Frontal cortex (tissue), 4 donors: ENCODE measurements around the gene MRTO4. TPM values are rescaled to one million over a fixed set of nuclear protein-coding genes. Genes with fewer than 3 reads are reported as not detected.

Source experiments
- DNase-seq, 2 donors: peaks; one replicate each; pipeline ENCODE4 v3.0.0; 2012; ENCODE audit warnings: low spot score in 2 of 2
- FAIRE-seq: peaks from 2 replicates; lab custom pipeline; 2012; peaks lifted over from hg19 to GRCh38; lab: Jason Lieb, UNC
- small RNA-seq: library from RNA; depleted of rRNA; stranded (forward); fragments of <200 nt; gene quantifications from one replicate; pipeline ENCODE3, GENCODE V24; 2014
- total RNA-seq: library from RNA; depleted of rRNA; stranded (reverse); fragments of >200 nt; gene quantifications from one replicate; pipeline ENCODE4 v1.2.3, GENCODE V29; 2014
- donor health status: control.
- donor health status: control.
- donor health status: control.

Gene MRTO4
- total RNA-seq, 1 donor from 2014 or later, result 31.8 TPM

DNA sequence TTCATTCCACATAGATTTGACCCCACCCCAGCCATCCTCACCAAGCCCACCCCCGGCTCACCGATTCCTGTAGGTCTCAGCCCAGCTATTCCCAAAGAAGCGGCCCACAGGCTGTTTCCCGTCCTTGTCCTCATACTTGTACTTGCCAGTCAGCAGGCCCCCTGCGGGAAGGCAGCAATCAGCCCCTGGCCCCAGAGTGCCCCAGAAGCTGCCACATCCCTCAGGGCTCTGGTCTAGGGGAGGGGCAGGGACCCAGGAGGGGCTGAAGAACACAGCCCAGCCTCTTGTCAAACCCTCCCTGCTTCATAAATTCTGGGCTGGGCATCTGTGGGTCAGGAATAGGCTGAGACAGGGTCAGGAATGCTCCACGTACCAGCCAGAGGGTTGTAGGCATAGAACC, 55.3 kb downstream of the MRTO4 start:
- no peak for DNase-seq
- FAIRE-seq, result no peak

DNA sequence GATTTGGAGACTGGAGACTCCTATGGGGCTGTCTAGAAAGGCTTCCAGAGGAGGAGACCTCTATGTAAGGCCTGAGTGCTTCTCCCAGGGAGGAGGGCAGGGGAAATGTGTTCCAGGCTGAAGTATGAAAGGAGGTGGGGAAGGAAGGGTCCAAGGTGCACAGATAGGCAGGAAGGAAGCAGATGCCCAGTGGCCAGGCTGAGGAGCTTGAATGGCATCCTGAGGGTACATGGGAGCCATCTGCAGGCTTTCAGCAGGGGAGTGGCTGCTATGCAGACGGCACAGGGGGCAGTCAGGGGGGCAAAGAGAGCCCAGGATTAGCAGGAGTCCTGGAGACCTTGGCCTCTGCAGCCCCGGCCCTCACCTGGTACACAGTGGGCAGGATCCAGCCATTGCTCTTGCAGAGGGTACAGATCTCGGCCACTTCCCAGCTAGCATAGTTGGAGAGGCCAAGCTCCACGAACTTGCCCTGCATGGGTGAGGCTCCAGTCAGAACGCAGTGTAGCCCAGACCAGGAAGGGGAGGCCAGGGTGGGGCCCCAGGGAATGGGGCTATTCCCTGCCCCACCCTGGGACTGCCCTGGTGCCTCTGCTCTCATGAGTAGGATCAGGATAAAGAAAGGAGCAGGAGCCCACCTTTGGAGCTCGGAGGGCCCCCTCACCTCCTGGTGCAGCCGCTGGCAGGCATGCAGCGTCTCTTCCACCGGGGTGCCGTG, 56.3 kb downstream of the MRTO4 start:
- DNase-seq, result no peak
- no peak for FAIRE-seq

DNA sequence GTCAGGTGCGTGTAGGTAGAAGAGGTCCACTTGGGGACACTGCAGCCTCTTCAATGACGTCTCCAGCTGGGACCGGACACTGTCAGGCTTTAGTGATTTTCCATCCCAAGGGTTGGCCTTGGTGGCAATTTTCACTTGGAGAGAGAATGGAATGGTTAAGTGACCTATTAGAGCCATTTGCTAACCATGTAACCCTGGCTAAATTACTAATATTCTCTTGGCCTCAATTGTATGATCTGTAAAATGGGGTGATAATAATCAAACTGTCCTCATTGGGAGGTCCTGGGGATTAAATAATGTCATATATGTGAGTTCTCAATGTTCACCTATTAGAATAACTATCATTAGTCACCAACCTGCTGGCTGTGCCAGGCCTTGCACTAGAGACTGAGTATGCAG, 56.9 kb downstream of the MRTO4 start:
- DNase-seq (no peak), FAIRE-seq (no peak)

DNA sequence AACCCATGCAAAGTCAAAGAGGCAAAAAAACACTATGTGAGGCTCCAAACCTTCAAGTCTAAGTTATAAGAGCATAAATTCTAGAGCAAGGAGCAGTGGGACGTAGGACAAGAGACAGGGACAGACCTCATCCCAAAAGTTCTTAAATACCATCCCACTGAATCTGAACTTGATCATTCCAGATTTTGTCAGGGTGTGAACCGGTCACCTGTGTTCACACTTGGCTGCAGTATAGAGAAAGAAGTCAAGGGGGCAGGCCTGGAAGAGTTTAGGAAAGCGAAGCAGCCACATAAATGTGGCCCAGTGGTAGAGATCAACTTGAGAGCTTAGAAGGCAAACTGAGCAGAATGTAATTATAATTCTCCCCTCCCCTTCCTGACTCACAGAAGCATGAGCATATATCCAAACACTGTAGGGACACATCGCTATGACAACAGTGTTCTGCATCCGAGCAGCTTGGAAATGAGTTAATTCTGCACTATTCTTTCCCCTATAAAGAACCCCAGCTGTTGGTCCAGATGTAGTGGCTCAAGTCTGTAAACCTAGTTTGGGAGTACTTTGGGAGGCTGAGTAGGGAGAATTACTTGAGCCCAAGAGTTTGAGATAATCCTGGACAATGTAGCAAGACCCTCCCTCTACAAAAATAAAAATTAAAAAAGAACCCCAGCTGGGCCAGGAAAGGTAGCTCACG, 57.7 kb downstream of the MRTO4 start:
- FAIRE-seq (no peak), DNase-seq (no peak)

Small RNAs within 50 kb of the gene (small RNA-seq; reads per million reads assigned to genes)
- gene RNU6-1099P, result not detected

Other genes starting within 250 kb of the MRTO4 start
- 69.7 TPM for gene UBR4, start 41.5 kb upstream of the MRTO4 start, total RNA-seq
- 75.0 TPM for gene EMC1, start 281 bp upstream of the MRTO4 start, total RNA-seq
- 1.2 TPM for gene AKR7A3, start 37.0 kb downstream of the MRTO4 start, total RNA-seq
- 21.6 TPM for gene AKR7A2, start 60.3 kb downstream of the MRTO4 start, total RNA-seq
- gene SLC66A1, start 60.5 kb downstream of the MRTO4 start, total RNA-seq, result 17.9 TPM
- gene CAPZB, start 233.7 kb downstream of the MRTO4 start, total RNA-seq, result 47.7 TPM